ENCODE data around the gene TUBGCP2. TPM values are rescaled to one million over a fixed set of nuclear protein-coding genes. Genes with fewer than 3 reads are reported as not detected.

The TUBGCP2 gene
- total RNA-seq, 4 donors from 2014 or later: 26.8 to 61.9 (median 44.4) TPM

GRCh38 chr10:133347710-133348517, 39.2 kb upstream of the TUBGCP2 start:
- no peaks in the 10 kb centered on the region for H3K27me3 ChIP-seq
- no peak overlapping the region for H3K27ac ChIP-seq
- H3K36me3 ChIP-seq: no peaks in the 10 kb centered on the region
- H3K4me3 ChIP-seq: no peak overlapping the region
- H3K9me3 ChIP-seq: no peaks in the 10 kb centered on the region
- TF ChIP-seq CTCF (IDR thresholded peaks at IDR 0.05) (no peak), POLR2A (IDR thresholded peaks at IDR 0.05) (no peak)
- intact Hi-C loops (cut with DNase I; ENCODE audit: low total_unique reads): no loop called here
- DNase-seq: no peak
- H3K4me1 ChIP-seq: no peaks in the 10 kb centered on the region

GRCh38 chr10:133346413-133346812, 37.7 kb upstream of the TUBGCP2 start:
- Histone ChIP-seq H3K27me3 (no peaks in the 10 kb centered on the region), H3K4me3 (no peak overlapping the region), H3K4me1 (no peaks in the 10 kb centered on the region), H3K9me3 (no peaks in the 10 kb centered on the region), H3K27ac (no peak overlapping the region), H3K36me3 (no peaks in the 10 kb centered on the region)
- TF ChIP-seq CTCF (IDR thresholded peaks at IDR 0.05): no peak
- TF ChIP-seq POLR2A (IDR thresholded peaks at IDR 0.05): no peak
- no peak for DNase-seq
- intact Hi-C loops (cut with DNase I; ENCODE audit: low total_unique reads): no loop called here

GRCh38 chr10:133344236-133344635, 35.6 kb upstream of the TUBGCP2 start:
- intact Hi-C loops (cut with DNase I; ENCODE audit: low total_unique reads): no loop called here

GRCh38 chr10:133343558-133343957, 34.9 kb upstream of the TUBGCP2 start:
- DNase-seq: no peak
- Histone ChIP-seq H3K9me3 (no peaks in the 10 kb centered on the region), H3K27me3 (peaks cover 0 to 6% of the 10 kb centered on the region in 2 donors)

More at GRCh38 chr10:133344236-133344635, 35.6 kb upstream of the TUBGCP2 start:
- no peaks in the 10 kb centered on the region for H3K36me3 ChIP-seq
- H3K4me1 ChIP-seq: no peaks in the 10 kb centered on the region
- no peak overlapping the region for H3K27ac ChIP-seq
- no peaks in the 10 kb centered on the region for H3K9me3 ChIP-seq
- no peaks in the 10 kb centered on the region for H3K27me3 ChIP-seq
- TF ChIP-seq POLR2A (IDR thresholded peaks at IDR 0.05) (no peak), CTCF (IDR thresholded peaks at IDR 0.05) (no peak)
- no peak overlapping the region for H3K4me3 ChIP-seq
- DNase-seq: no peak

More at GRCh38 chr10:133343558-133343957, 34.9 kb upstream of the TUBGCP2 start:
- Histone ChIP-seq H3K4me3 (no peak overlapping the region), H3K27ac (no peak overlapping the region), H3K36me3 (no peaks in the 10 kb centered on the region), H3K4me1 (no peaks in the 10 kb centered on the region)
- intact Hi-C loops (cut with DNase I; ENCODE audit: low total_unique reads): no loop called here
- TF ChIP-seq CTCF (IDR thresholded peaks at IDR 0.05) (no peak), POLR2A (IDR thresholded peaks at IDR 0.05) (no peak)
